GM18951 (cell line): ENCODE results near the gene STRC.
"Not testable (repeated sequence)": the region's sequence is repeated elsewhere in the genome, so short reads cannot be mapped to it uniquely, and the experiment has no call there.

ENCODE experiments used
- POLR2A ChIP-seq: IDR thresholded peaks from 4 replicates; pipeline ENCODE4 v1.6.1; 2011; ENCODE audit warnings: mild to moderate bottlenecking; ENCODE audit not compliant: insufficient read length, insufficient read depth; ENCODE audit errors: extremely low read depth
- in situ Hi-C: fragments of 300-500 bp; cut with MboI; formaldehyde crosslinking; loops from one replicate; pipeline ENCODE4 v1.12.0; 2022; ENCODE audit warnings: low sequenced_read_pairs, mixed read lengths, inconsistent platforms; ENCODE audit not compliant: unreplicated experiment

The STRC gene

DNA sequence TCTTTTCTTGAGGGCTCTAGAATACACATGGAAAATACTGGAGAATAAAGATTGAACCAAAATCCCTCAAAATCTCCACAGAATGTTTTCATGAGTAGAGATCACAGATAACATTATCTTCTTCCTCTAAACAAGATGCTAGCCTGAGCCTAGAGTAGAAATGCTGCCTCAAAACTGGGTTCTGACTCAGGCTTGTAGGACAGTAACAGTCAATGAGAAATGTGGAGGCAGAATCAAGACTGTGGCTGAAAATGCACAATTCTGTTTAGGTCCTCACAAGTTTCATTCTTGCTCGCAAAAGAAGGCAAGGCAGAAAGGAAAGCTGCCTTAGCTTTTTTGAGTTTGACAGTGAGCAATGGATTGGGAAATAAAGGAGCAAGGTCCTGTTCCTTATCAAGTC lies 44.0 kb downstream of the STRC start:
- in situ Hi-C loops, result not testable (repeated sequence)

DNA sequence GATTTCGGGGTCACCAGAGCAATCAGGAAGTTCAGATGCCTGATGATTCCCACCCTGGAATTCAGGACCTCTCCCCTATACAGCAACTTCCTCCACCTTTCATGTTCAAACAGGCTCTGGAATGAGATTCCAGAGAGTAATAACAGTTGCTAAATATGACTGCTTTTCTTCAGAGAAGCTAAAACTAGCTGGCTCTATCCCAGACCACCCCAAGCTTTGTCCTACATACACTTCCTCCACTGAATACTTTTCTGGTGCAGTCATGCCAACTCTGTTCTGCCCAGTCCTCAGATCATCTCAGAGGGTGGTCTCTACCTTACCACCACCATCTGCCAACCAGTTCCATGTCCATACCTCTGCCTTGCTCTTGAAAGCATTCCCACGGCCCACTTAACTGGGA lies 52.0 kb downstream of the STRC start:
- in situ Hi-C loops, result not testable (repeated sequence)

DNA sequence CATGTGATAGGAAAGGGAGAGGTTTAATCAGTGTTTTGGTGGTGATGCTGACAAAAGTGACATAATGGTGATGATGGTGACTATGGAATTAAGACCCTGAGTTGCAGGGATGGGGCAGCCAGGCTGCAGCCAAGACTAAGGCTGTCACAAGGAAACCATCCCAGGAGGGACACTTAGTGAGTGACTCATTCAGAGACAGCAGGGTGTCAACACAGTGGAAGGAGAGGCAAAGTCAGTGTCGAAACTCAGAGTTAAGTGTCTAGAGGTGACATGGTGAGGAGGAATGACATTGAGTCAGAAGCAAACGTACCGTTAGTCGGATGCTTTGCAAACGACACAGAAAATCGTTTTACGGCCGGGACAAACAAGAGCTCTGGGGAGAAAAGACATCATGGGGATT lies 54.8 kb downstream of the STRC start:
- in situ Hi-C loops, result not testable (repeated sequence)

DNA sequence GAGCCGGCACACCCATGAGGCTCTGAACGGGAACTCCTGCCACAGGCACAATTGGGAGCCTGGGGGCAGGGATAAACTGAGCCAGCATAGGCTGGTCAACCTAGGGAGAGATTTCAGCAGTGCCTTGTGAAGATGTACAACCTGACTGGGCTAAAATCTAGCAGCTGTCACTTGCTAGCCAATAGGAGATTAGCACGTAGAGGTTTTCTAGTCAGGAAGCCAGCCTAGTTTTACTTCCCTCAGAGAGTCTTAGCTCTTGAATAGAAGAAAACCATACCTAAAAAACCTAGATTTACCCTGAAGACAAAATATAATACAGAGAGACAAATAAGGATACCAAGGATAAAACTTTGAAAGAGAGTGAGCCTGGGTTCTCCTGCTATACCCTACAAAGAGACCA lies 55.8 kb downstream of the STRC start:
- in situ Hi-C loops, result not testable (repeated sequence)

DNA sequence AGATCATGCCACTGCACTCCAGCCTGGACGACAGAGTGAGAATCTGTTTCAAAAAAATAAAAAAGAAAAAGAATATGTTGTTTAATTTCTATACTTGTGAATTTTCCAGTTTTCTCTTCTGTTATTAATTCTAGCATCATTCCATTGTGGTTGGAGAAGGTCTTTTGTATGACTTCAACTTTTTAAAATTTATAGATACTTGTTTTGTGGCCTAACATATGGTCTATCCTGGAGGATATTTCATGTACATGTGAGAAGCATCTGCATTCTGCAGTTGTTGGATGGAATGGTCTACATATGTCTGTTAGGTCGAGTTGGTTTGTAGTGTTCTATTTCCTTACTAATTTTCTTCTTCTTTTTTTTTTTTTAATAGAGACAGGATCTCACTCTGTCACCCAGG lies 65.6 kb downstream of the STRC start:
- in situ Hi-C loops, result no loop called here
- TF ChIP-seq POLR2A, result no peak

DNA sequence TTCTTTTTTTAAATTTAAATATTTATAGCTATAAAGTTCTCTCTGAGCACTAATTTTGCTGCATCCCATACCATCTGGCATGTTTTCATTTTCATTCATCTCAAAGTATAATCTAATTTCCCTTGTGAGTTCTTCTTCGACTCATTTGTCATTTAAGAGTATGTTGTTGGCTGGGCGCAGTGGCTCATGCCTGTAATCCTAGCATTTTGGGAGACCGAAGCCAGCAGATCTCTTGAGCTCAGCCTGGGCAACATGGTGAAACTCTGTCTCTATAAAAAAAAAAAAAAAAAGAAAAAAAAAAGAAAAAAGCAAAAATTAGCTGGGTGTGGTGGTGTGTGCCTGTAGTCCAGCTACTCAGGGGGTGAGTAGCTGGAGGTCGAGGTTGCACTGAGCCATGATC lies 66.3 kb downstream of the STRC start:
- TF ChIP-seq POLR2A, result no peak
- in situ Hi-C loops, result no loop called here

DNA sequence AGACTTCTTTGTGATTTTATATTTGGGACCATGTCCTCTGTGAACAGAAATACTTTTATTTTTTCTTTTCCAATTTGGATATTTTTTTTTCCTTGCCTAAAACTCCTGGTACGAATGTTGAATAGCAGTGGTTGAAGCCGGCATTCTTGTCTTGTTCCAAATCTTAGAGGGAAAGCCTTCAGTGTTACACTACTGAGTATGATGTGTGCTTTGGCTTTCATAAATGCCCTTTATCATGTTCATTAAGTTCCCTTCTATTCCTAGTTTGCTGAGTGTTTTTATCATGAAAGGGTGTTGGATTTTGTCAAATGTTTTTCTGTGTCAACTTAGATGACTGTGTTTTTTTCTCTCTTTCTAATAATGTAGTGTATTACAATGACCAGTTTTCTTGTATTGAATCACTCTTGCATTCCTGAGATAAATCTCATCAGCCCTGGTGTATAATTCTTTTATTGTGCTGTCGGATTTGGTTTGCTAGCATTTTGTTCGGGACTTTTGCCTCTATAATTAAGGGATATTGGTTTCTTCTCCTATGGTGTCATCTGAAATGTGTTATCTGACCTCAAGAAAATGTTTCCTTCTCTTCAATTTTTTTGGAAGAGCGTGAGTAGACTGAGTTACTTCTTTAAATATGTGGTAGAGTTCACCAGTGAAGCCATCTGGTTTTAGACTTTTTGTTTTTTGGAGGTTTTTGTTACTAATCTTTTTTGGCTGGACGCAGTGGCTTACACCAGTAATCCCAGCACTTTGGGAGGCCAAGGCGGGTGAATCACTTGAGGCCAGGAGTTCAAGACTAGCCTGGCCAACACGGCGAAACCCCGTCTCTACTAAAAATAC lies 67.9 kb downstream of the STRC start:
- TF ChIP-seq POLR2A, result no peak
- in situ Hi-C loops, result no loop called here
